Aorta (tissue), 5 donors: Measurements from ENCODE around the gene KCNMA1. TPM values are rescaled to one million over a fixed set of nuclear protein-coding genes. Genes with fewer than 3 reads are reported as not detected.
"Not testable (repeated sequence)": the region's sequence is repeated elsewhere in the genome, so short reads cannot be mapped to it uniquely, and the experiment has no call there.

Source experiments
- ATAC-seq: fragments of 200-7000 bp; cut with Tn5 transposase; one replicate; pipeline ENCODE4 v1.9.1; 2022; ENCODE audit warnings: moderate library complexity; ENCODE audit not compliant: low FRiP score
- DNase-seq, 2 donors: peaks; one replicate each; pipeline ENCODE4 v3.0.0-alpha.2; 2020
- H3K27ac ChIP-seq, 2 donors: one replicate each; pipeline ENCODE4 v1.5.1; 2013; ENCODE audit warnings: low read length in 2 of 2, mild to moderate bottlenecking in 2 of 2, moderate library complexity in 2 of 2, control low read depth in 1 of 2, inconsistent platforms in 1 of 2, low read depth in 1 of 2
- H3K27me3 ChIP-seq, 2 donors: one replicate each; pipeline ENCODE4 v1.6.1; 2013; ENCODE audit warnings: control low read depth in 1 of 2, low read length in 1 of 2, mild to moderate bottlenecking in 1 of 2, moderate library complexity in 1 of 2; ENCODE audit not compliant: insufficient read depth in 2 of 2, control insufficient read depth in 1 of 2
- H3K36me3 ChIP-seq, 2 donors: one replicate each; pipeline ENCODE4 v1.6.1; 2013; ENCODE audit warnings: control low read depth in 1 of 2, low read length in 1 of 2, mild to moderate bottlenecking in 1 of 2; ENCODE audit not compliant: insufficient read depth in 2 of 2, control insufficient read depth in 1 of 2
- H3K4me1 ChIP-seq, 2 donors: one replicate each; pipeline ENCODE4 v1.6.1; 2013; ENCODE audit warnings: low read length in 2 of 2, control low read depth in 1 of 2, mild to moderate bottlenecking in 1 of 2, moderate library complexity in 1 of 2; ENCODE audit not compliant: insufficient read depth in 2 of 2, control insufficient read depth in 1 of 2
- H3K4me3 ChIP-seq, 2 donors: one replicate each; pipeline ENCODE4 v1.5.1; 2013; ENCODE audit warnings: low read length in 2 of 2, control low read depth in 1 of 2, mild to moderate bottlenecking in 1 of 2
- H3K9me3 ChIP-seq: one replicate; pipeline ENCODE4 v1.6.1; 2013; ENCODE audit warnings: mild to moderate bottlenecking, low read length; ENCODE audit not compliant: control insufficient read depth
- WGBS, 2 donors: extraction: QIAGEN DNeasy Blood & Tissue Kit; methylation state at CpG; one replicate each; pipeline ENCODE4 v1.1.7; 2013; 5-methylcytosine and 5-hydroxymethylcytosine counted together
- intact Hi-C, 2 donors: fragments of 100-400 bp; cut with DNase I; formaldehyde crosslinking; loops; one replicate each; pipeline versions ENCODE4 v1.14.2 to v1.15.0; 2022
- polyA plus RNA-seq, 2 donors: library from polyadenylated mRNA; stranded (reverse); fragments of 200-250 nt; gene quantifications; one replicate each; pipeline ENCODE4 v1.2.3, GENCODE V29; 2013
- total RNA-seq, 2 donors: library from RNA; stranded (reverse); fragmentation: NEBNext Ultra II Directional; extraction: Animal tissue kit (Norgen Biotek cat#: 25700); gene quantifications; one replicate each; pipeline ENCODE4 v1.2.1, GENCODE V29; 2021
- donor health status: healthy with polysubstance abuse.
- donor health status: Bipolar disorder and iron deficiency.
- donor health status: DM: no; HTN: no; CAD: no.
- donor health status: DM: no; HTN: no; CAD: no.
- donor health status: DM: yes; HTN: yes; CAD: no.

The KCNMA1 gene
- total and polyA plus RNA-seq, 4 donors = 36.8 to 163 (median 125) TPM

GRCh38 chr10:77667426-77668324 lies 30.1 kb upstream of the KCNMA1 start:
- H3K36me3 ChIP-seq = no peaks in the 10 kb centered on the region
- no peaks in the 10 kb centered on the region for H3K9me3 ChIP-seq
- 88 to 90% methylated on average over 3 of the region's 3 CpGs for WGBS, 2 donors
- no peaks in the 10 kb centered on the region for H3K4me1 ChIP-seq
- H3K27me3 ChIP-seq = no peaks in the 10 kb centered on the region
- H3K4me3 ChIP-seq = no peak overlapping the region
- intact Hi-C loops = no loop called here
- ATAC-seq (no peak), DNase-seq (no peak)
- no peak overlapping the region for H3K27ac ChIP-seq

GRCh38 chr10:77666821-77667220 lies 29.2 kb upstream of the KCNMA1 start:
- no peaks in the 10 kb centered on the region for H3K4me1 ChIP-seq
- intact Hi-C loops = no loop called here
- H3K36me3 ChIP-seq = no peaks in the 10 kb centered on the region
- H3K9me3 ChIP-seq = no peaks in the 10 kb centered on the region
- ATAC-seq = no peak
- H3K27me3 ChIP-seq = no peaks in the 10 kb centered on the region
- DNase-seq = no peak
- no peak overlapping the region for H3K27ac ChIP-seq
- 24 to 28% methylated on average over 2 of the region's 2 CpGs for WGBS, 2 donors
- H3K4me3 ChIP-seq = no peak overlapping the region

GRCh38 chr10:77664696-77665095 lies 27.1 kb upstream of the KCNMA1 start:
- DNase-seq = no peak
- intact Hi-C loops = no loop called here
- no peak for ATAC-seq
- Histone ChIP-seq H3K36me3 (no peaks in the 10 kb centered on the region), H3K27ac (no peak overlapping the region), H3K9me3 (no peaks in the 10 kb centered on the region), H3K27me3 (no peaks in the 10 kb centered on the region), H3K4me1 (no peaks in the 10 kb centered on the region), H3K4me3 (no peak overlapping the region)
- 62 to 89% methylated on average over 3 of the region's 3 CpGs for WGBS, 2 donors

GRCh38 chr10:77664008-77664407 lies 26.4 kb upstream of the KCNMA1 start:
- intact Hi-C loops = no loop called here
- H3K4me3 ChIP-seq = no peak overlapping the region
- H3K9me3 ChIP-seq = peaks cover 1% of the 10 kb centered on the region
- no peaks in the 10 kb centered on the region for H3K4me1 ChIP-seq
- DNase-seq (no peak), ATAC-seq (no peak)
- WGBS, 2 donors = 41 to 57% methylated on average over 2 of the region's 2 CpGs
- H3K36me3 ChIP-seq = no peaks in the 10 kb centered on the region
- H3K27me3 ChIP-seq = no peaks in the 10 kb centered on the region
- no peak overlapping the region for H3K27ac ChIP-seq

GRCh38 chr10:77661674-77662073 lies 24.1 kb upstream of the KCNMA1 start:
- H3K9me3 ChIP-seq = peaks cover 3% of the 10 kb centered on the region
- H3K27me3 ChIP-seq = no peaks in the 10 kb centered on the region
- ATAC-seq (no peak), DNase-seq (no peak)
- no peak overlapping the region for H3K4me3 ChIP-seq
- H3K4me1 ChIP-seq = no peaks in the 10 kb centered on the region
- intact Hi-C loops = no loop called here
- H3K27ac ChIP-seq = no peak overlapping the region
- 70 to 77% methylated on average over 6 of the region's 6 CpGs for WGBS, 2 donors
- H3K36me3 ChIP-seq = no peaks in the 10 kb centered on the region

GRCh38 chr10:77661100-77661499 lies 23.5 kb upstream of the KCNMA1 start:
- Histone ChIP-seq H3K36me3 (no peaks in the 10 kb centered on the region), H3K4me1 (no peaks in the 10 kb centered on the region), H3K9me3 (peaks cover 3% of the 10 kb centered on the region), H3K27ac (no peak overlapping the region), H3K27me3 (no peaks in the 10 kb centered on the region), H3K4me3 (no peak overlapping the region)
- WGBS, 2 donors = 78 to 82% methylated on average over 3 of the region's 3 CpGs
- no peak for DNase-seq
- intact Hi-C loops = no loop called here
- no peak for ATAC-seq

- H3K9me3 ChIP-seq, H3K36me3 ChIP-seq, intact Hi-C loops, ATAC-seq, H3K4me3 ChIP-seq, H3K27me3 ChIP-seq, H3K27ac ChIP-seq, DNase-seq, H3K4me1 ChIP-seq: not testable (repeated sequence)
- 97 to 98% methylated on average over 3 of the region's 3 CpGs for WGBS, 2 donors
These were observed 21.6 kb upstream of the KCNMA1 start for GRCh38 chr10:77659046-77659670.

GRCh38 chr10:77653210-77653609 lies 15.6 kb upstream of the KCNMA1 start:
- Histone ChIP-seq H3K9me3 (no peaks in the 10 kb centered on the region), H3K4me3 (no peak overlapping the region), H3K36me3 (no peaks in the 10 kb centered on the region), H3K27ac (no peak overlapping the region), H3K4me1 (no peaks in the 10 kb centered on the region), H3K27me3 (no peaks in the 10 kb centered on the region)
- no peak for DNase-seq
- ATAC-seq = no peak
- intact Hi-C loops = no loop called here
